Calu3 (cell line): ENCODE measurements around the gene JPT2. TPM values are rescaled to one million over a fixed set of nuclear protein-coding genes. Genes with fewer than 3 reads are reported as not detected.
A peak's percentile ranks its signal among the peaks of the same experiment; 100 is the strongest.
"Not testable (repeated sequence)": the region's sequence is repeated elsewhere in the genome, so short reads cannot be mapped to it uniquely, and the experiment has no call there.

Experiments
- BruUV-seq: library from RNA; stranded (reverse); fragments of 400-500 nt; replicated peaks from 2 replicates; lab custom pipeline; 2021; lab: Mats Ljungman, UMichigan
- CTCF ChIA-PET: fragments of 300-600 bp; sonication (Branson Sonifier 250); formaldehyde crosslinking; loops from one replicate; lab custom pipeline; 2022; ENCODE audit warnings: antibody characterized with exemption; lab: Charles Lee
- DNase-seq: peaks from one replicate; pipeline ENCODE4 v3.0.0; 2022
- H3K27ac Mint-ChIP-seq: one replicate; pipeline ENCODE4 v1.8.0; 2022; ENCODE audit warnings: mixed read lengths; ENCODE audit not compliant: unreplicated experiment
- H3K27me3 Mint-ChIP-seq: one replicate; pipeline ENCODE4 v1.8.0; 2022; ENCODE audit warnings: mixed read lengths; ENCODE audit not compliant: unreplicated experiment
- H3K36me3 Mint-ChIP-seq: one replicate; pipeline ENCODE4 v1.8.0; 2022; ENCODE audit warnings: mild to moderate bottlenecking, moderate library complexity, mixed read lengths; ENCODE audit not compliant: insufficient read depth, unreplicated experiment
- H3K4me1 Mint-ChIP-seq: one replicate; pipeline ENCODE4 v1.8.0; 2022; ENCODE audit warnings: mild to moderate bottlenecking, low read depth, mixed read lengths; ENCODE audit not compliant: unreplicated experiment
- H3K4me3 Mint-ChIP-seq: one replicate; pipeline ENCODE4 v1.8.0; 2022; ENCODE audit warnings: mild to moderate bottlenecking, low read depth, moderate library complexity, mixed read lengths; ENCODE audit not compliant: unreplicated experiment
- H3K9me3 Mint-ChIP-seq: one replicate; pipeline ENCODE4 v1.8.0; 2022; ENCODE audit warnings: low read depth, mixed read lengths; ENCODE audit not compliant: unreplicated experiment
- intact Hi-C: fragments of 100-400 bp; cut with micrococcal nuclease; formaldehyde crosslinking; loops from one replicate; pipeline ENCODE4 v1.10.0; 2022; ENCODE audit not compliant: unreplicated experiment
- total RNA-seq: library from RNA; stranded (reverse); gene quantifications from 2 replicates; pipeline ENCODE4 v1.2.3, GENCODE V29; 2022
- TF ChIP-seq, protein P1 (sequence below): fragments of 200-600 bp; IDR thresholded peaks from one replicate; pipeline ENCODE4 v1.8.0; 2022; ENCODE audit warnings: antibody characterized with exemption; ENCODE audit not compliant: unreplicated experiment

JPT2 gene
- total RNA-seq, 1 experiment from 2014 or later: 185 TPM

DNA sequence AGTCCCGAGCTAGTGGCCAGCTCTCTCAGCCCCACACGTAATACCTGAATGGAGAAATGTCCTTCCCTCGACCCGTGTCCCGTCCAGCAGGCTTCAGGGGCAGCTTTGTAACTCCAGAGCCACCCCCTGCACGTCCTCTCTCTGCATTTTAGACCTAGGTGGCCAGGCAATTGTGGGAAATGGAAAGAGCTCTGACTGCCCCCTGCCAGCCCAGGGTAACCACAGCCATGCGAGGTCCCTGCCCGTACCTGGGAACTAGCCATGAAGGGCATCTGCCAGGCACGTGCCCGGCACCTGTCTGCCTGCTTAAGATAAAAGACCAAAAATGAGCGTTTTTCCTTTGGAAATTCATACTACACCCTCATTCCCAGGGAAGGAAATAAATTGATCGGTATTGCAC, 37.1 kb downstream of the JPT2 start:
- DNase-seq: no peak
- Mint-ChIP-seq H3K4me3 (no peak overlapping the region), H3K27ac (no peak overlapping the region), H3K4me1 (peaks cover 23% of the 10 kb centered on the region), H3K27me3 (no peaks in the 10 kb centered on the region), H3K9me3 (no peaks in the 10 kb centered on the region), H3K36me3 (peaks cover 34% of the 10 kb centered on the region)
- CTCF ChIA-PET: interaction anchor here (0.5 to 1.1 kb wide), 2 partner anchors 8 to 10 kb away, joined by 3 to 5 read pairs; no protein-coding TSS in a partner anchor
- no TSS peak for BruUV-seq
- TF ChIP-seq, protein P1, sequence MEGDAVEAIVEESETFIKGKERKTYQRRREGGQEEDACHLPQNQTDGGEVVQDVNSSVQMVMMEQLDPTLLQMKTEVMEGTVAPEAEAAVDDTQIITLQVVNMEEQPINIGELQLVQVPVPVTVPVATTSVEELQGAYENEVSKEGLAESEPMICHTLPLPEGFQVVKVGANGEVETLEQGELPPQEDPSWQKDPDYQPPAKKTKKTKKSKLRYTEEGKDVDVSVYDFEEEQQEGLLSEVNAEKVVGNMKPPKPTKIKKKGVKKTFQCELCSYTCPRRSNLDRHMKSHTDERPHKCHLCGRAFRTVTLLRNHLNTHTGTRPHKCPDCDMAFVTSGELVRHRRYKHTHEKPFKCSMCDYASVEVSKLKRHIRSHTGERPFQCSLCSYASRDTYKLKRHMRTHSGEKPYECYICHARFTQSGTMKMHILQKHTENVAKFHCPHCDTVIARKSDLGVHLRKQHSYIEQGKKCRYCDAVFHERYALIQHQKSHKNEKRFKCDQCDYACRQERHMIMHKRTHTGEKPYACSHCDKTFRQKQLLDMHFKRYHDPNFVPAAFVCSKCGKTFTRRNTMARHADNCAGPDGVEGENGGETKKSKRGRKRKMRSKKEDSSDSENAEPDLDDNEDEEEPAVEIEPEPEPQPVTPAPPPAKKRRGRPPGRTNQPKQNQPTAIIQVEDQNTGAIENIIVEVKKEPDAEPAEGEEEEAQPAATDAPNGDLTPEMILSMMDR: no peak
- intact Hi-C loops: no loop called here

- H3K27me3 Mint-ChIP-seq, H3K9me3 Mint-ChIP-seq, intact Hi-C loops, BruUV-seq, H3K27ac Mint-ChIP-seq, H3K4me3 Mint-ChIP-seq: not testable (repeated sequence)
- DNase-seq: peak; percentile 34
- CTCF ChIA-PET: interaction anchor here (0.7 kb wide), 1 partner anchor 9 kb away, joined by 3 read pairs; no protein-coding TSS in a partner anchor
- H3K4me1 Mint-ChIP-seq: peaks cover 39% of the 10 kb centered on the region
- H3K36me3 Mint-ChIP-seq: peaks cover 37% of the 10 kb centered on the region
Observed at GRCh38 chr16:1718236-1718635, 40.2 kb downstream of the JPT2 start.

DNA sequence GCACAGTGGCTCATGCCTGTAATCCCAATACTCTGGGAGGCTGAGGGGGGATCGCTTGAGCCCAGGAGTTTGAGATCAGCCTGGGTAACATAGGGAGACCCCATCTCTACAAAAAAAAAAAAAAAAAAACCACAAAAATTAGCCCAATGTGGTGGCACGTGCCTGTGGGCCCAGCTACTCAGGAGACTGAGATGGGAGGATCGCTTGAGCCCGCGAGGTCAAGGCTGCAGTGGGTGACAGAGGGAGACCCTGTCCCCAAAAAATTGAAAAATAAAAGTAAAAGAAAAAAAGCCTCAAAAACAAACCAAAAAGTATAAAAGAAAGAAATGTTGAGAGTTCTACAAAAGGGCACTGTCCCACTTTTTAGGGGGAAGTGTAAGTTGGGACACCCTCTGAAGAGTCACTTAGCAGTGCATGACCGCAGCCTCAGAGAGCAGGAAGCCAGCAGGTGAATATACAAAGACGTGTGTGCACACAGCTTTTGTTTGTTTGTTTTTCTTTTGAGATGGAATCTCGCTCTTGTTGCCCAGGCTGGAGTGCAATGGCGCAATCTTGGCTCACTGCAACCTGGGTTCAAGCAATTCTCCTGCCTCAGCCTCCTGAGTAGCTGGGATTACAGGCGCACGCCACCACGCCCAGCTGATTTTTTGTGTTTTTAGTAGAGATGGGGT, 41.6 kb downstream of the JPT2 start:
- intact Hi-C loops, H3K9me3 Mint-ChIP-seq, H3K27me3 Mint-ChIP-seq, H3K4me3 Mint-ChIP-seq, CTCF ChIA-PET, BruUV-seq, DNase-seq: not testable (repeated sequence)
- Mint-ChIP-seq H3K36me3 (peaks cover 37% of the 10 kb centered on the region), H3K4me1 (peaks cover 46% of the 10 kb centered on the region), H3K27ac (peak overlapping the region; percentile 40)

DNA sequence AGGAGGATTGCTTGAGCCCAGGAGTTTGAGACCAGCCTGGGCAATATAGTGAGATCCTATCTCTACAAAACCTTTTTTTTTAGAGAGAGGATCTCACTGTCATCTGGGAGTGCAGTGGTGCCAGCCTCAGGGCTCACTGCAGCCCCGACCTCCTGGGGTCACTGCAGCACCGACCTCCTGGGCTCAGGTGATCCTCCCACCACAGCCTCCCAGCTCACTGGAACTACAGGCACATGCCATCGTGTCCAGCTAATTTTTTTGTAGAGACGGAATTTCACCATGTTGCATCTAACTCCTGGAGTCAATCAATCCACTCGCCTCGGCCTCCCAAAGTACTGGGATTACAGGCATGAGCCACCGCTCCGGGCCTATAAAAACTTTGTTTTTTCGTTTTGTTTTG, 43.3 kb downstream of the JPT2 start:
- peaks cover 46% of the 10 kb centered on the region for H3K4me1 Mint-ChIP-seq
- H3K36me3 Mint-ChIP-seq: peaks cover 37% of the 10 kb centered on the region
- DNase-seq: no peak
- intact Hi-C loops: no loop called here
- TF ChIP-seq, protein P1: no peak
- CTCF ChIA-PET: no interaction called here
- H3K27ac Mint-ChIP-seq: peak overlapping the region; percentile 76
- H3K4me3 Mint-ChIP-seq: no peak overlapping the region
- no TSS peak for BruUV-seq
- no peaks in the 10 kb centered on the region for H3K27me3 Mint-ChIP-seq
- H3K9me3 Mint-ChIP-seq: no peaks in the 10 kb centered on the region

- H3K9me3 Mint-ChIP-seq: no peaks in the 10 kb centered on the region
- peaks cover 37% of the 10 kb centered on the region for H3K36me3 Mint-ChIP-seq
- CTCF ChIA-PET: interaction anchor here (0.6 to 1.3 kb wide), 6 partner anchors 20 to 79 kb away, joined by 3 to 5 read pairs (median 4); partner anchors contain the start of genes NUBP2 and SPSB3
- DNase-seq: peak; percentile 74
- no TSS peak for BruUV-seq
- TF ChIP-seq, protein P1: peak; percentile 90
- H3K27me3 Mint-ChIP-seq: no peaks in the 10 kb centered on the region
- H3K27ac Mint-ChIP-seq: peak overlapping the region; percentile 74
- H3K4me3 Mint-ChIP-seq: no peak overlapping the region
- H3K4me1 Mint-ChIP-seq: peaks cover 39% of the 10 kb centered on the region
- intact Hi-C loops: no loop called here
Observed at GRCh38 chr16:1723450-1724147, 45.5 kb downstream of the JPT2 start.
